ACHN (cell line): ENCODE data around the gene A3GALT2.

Experiments used
- DNase-seq: peaks from one replicate; pipeline ENCODE4 v3.0.0-alpha.2; 2015
- in situ Hi-C: cut with HindIII; loops from 2 replicates; pipeline ENCODE4 v1.10.0; 2017; ENCODE audit warnings: low sequenced_read_pairs, low pct_ligation_motif_present, low pct_unique_long_range_greater_than_20kb

A3GALT2 gene

DNA sequence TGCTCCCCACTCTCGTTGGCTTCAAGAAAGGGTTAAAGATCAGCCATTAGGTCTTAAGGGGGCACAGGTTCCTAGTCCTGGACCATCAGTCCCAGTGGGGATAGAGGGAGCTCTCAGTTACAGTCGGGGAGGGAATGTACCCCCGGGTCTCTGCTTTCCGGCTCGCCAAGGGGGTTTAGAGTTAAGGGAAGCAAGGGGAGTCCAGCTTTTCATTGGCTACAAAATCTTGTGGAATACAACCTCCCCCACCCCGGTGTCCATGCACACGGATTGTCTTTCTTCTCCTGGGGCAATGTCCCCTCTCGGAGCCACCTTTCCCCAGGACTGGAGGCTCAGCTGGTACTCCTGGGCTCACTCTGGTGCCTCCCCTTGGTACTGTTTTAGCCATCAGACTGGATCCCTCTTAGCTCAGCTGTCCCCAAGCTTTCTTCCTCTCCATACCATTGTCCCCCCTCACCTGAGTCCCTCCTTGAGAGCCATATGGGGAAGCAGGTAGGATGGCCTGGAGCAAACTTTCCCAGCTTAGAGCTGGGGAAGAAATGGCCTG is at the start of gene A3GALT2:
Gene A3GALT2, minus strand, starts transcription at position 480 of the 547 bp plus-strand sequence. Its CDS starts 0 bp downstream, at position 480.
- in situ Hi-C loops = no loop called here

DNA sequence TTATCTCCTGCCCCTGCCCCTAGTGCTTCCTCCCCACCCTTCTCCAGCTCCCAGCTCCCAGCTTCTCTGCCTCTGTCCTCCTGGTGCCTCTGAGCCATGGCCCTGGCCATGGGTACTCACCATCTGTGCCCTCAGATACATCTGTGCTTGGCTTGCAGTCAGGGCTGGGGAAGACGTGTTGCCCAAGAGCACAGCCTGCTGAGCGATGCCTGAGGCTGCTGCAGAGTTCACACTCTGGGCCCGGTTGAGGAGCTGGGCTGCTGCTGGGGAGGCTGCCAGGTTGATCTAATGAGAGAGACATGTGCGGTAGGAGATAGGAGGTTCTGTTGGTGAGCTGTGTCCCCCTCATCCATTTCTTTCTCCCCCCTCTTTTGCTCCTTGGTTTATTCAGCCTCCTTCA is 49.4 kb upstream of the A3GALT2 start:
- DNase-seq = no peak
- in situ Hi-C loops = no loop called here

More for the DNA sequence above, at the start of gene A3GALT2:
- no peak for DNase-seq

DNA sequence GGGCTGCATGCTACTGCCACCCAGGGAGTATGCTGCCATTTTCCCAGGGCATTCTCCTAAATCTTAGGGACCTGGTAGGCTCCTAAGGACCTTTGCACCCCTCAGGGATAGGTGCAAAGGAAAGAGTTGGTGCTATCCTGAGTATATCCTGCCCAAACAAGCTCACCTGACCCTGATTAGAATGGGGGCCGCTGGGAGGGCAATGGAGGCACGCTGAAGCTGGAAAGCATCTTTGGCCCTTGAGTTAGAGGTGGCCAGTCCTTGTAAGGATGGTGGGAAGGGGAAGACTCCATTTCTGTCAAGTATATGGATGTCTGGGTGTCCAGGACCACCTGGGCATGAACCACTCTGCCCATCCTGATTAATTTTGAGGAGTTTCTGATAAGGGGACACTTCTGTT is 48.9 kb upstream of the A3GALT2 start:
- in situ Hi-C loops = no loop called here
- no peak for DNase-seq

DNA sequence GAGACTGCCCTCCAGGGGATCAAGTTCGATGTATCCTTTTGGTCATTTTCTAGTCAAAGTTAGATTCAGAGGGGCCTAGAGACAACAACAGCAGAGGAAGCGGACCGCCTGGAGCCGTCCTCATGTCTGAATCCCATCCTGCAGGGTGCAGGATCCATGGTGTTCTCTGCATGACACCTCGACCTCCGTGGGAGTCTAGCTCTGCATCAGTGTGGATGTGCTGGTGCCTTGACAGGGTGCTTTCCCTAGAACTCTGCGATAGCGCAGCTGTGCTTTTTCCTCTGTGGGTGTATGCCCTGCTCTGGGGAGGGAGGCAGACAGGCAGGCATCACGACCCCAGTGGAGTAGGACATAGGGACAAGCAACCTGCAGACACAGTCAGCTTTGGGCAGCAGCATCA is 48.2 kb upstream of the A3GALT2 start:
- in situ Hi-C loops = no loop called here
- no peak for DNase-seq

DNA sequence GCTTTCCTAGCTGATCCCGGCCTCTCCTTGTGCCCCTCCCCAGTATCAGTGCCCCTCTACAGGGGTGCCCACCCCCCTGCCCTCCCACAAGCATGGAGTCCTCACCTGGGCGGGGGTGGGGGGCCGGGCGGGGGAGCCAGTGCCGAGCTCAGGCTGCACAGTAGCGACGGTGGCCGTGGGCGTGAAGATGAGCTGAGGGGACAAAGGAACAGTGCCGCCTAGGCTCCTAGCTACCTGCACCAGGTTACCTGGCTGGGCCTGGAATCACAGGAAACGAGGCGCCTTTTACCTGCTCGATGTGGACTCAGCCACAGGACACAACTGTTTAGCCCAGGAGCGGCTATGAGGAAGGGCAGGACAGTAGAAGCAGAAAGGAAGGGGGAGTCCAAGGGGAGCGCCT is 47.5 kb upstream of the A3GALT2 start:
- no peak for DNase-seq
- in situ Hi-C loops = no loop called here

DNA sequence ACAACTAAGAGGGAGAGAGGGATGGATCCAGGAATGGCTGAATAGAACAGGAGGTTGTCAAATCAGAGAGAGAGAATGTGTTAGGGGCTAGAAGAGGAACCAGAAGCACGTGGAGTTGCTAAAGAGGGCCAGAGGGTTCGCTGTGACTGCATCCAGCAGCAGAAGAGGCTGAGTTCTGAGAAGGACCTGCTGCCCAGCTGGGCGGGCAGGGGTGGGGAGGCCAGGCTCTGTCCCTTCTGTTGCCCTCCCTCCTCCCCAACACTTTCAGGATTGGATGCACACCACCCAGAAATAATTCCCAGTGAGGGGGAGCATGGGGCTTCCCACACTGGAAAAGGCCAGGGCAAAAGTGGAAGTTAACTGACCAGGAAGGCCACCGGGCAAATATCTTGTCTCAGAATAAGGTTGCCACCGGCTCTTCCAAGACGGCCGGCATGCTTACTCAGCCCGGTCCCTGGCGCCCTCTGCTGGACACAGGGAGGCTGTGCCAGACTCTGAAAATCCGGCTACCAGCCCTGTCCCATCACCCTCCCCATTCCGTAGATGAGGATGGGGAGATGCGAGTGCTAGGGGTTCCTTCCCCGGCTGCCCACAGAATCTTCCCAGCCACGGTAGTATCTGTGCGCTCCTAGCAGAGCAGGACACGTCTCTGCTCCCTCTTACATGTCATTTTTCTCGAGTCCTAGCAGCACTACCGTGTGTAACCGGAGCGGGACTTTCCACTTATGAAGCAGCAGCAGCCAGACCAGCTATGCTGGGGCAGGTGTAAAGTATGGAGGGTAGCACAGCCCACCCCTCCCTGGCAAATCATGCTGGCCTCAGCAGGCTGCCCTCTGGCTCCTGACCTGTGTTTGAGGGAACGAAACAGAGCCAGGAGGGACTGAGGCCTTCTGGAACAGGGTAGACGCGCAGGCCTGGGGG is 46.8 kb upstream of the A3GALT2 start:
- peak; percentile 73 for DNase-seq
- in situ Hi-C loops = no loop called here

DNA sequence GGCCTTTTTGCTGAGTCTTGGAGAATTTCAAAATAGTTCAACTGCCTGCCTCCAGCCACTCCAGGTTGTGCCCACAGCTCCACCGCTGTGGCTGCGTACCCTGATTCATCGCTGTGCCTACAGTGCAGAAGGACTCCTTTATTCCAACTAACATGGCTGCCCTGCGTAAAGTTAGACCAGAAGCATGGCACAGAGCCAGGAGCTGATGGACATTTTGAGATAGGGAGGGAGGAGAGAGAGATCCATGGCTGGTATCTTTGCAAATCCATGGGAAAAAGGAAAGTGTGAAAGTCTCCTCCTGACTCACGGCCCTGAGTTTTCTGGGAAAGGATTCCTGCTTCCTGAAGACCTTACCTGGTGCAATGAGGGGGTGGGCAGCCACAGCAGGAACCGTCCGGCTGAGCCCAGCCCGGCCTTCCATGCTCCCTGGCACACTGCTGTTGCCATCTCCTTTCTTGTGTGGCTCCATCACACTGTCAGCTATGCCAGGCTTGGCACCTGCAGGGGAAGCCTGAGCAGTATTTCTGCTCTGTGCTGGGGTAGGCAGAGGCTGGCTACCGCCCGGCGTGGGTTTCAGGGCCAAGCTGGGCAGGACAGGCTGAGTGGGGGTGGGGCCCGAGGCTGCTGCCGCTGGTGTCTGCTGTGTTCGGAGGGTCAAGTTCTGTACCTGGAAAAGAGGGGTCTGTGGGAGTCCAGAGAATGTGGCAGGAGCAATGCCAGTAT is 46.0 kb upstream of the A3GALT2 start:
- in situ Hi-C loops = no loop called here
- DNase-seq = no peak

DNA sequence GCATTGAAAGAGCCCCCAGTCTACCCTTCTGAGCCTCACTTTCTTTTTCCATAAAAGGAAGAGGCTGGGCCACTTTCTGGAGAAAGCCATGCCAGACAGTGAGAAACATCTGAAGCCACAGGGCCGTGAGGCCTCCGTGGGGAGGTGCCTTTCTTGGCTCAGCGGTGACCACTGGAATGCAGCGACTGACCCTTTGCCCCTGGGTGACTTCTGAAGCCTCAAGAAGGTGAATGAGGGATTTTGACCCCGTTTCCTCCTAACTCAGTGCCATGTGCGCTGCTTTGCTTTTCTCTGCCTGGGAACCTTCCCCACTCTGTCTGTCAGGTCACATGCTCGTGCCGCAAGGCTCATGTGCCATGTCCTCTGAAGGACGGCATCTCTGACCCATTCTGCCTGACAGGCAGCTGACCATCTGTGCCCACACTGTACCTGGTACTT is 44.7 kb upstream of the A3GALT2 start:
- in situ Hi-C loops = no loop called here
- DNase-seq = no peak

DNA sequence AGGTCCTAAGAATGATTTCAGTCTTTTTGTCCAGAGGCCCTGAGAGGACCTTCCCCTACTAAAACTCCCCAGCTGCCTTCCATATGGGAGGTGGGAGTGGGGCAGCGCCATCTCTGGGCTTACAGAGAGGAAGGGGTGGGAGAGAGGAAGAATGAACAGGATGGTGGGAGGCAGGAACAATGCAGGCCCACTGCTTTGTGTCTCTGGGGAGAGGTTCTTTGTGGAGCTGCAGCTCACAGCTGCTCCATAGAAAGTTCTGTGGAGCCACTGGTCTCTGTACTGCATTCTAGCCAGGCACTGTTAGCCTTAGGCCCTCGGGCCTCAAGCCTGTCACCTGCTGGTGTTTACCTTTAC is 43.6 kb upstream of the A3GALT2 start:
- no peak for DNase-seq
- in situ Hi-C loops = no loop called here

DNA sequence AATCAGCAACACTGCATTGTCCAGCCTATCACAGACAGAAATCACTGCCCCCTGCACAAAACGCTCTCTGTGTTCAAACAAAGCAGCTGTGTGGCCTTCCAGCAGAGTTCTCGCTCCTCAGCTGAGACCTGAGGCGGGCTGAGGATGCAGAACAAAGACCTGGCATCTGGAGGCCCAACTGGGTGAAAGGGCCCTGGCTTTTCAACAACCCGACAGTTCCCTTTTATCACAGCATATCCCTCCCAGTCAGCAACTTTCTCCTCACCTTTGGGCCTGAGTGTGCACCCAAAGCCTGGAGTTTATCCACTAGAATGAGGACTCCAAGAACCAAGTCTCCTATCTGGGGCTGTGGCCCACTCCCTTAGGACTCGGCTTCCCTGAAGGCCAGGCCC is 42.6 kb upstream of the A3GALT2 start:
- in situ Hi-C loops = no loop called here
- no peak for DNase-seq

DNA sequence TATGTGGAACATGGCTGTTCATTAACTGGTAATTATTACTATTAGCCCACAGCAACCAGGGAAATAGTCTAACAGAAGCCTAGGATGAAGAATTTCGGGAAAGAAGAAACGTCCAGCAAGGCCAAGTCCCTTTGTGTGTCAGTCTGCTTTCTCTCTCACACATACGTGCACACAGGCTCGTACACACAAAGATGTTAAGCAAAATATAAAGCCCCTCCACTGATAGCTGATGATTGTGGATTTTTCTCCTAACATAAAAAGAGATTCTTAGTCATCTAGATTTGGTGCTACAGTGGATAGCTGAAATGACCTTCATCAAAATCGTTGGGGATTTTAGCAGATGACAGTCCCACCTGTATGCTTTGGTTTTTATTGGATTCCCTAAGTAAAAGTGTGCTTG is 42.1 kb upstream of the A3GALT2 start:
- no peak for DNase-seq
- in situ Hi-C loops = no loop called here

DNA sequence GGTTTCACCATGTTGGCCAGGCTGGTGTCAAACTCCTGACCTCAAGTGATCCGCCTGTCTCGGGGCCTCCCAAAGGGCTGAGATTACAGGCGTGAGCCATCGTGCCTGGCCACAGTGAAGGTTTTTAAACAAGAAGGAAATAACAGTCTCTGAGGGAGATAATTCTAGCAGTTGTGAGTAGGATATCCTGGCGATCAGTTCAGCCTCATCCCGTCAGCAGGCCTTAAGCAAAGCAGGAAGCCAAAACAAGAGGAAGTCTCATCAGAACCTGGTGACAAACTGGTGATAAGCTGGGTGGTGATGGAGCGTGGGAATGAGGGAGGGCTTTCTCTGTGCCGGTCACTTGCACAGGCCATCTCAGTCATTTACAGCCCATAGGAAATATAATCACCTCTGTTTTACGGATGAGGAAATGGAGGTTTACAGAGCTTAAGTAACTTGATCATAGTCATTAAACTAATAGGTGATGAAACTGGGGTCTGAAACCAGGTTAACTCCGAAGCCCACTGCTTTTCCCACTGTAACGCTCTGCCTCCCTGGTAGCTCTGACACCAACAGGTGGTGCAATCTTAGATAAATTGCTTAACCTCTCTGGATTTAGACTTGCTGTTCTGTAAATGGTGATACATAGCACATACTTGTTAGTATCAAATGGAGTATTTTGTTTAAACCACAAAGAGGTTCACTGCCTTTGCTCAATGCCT is 40.8 kb upstream of the A3GALT2 start:
- DNase-seq = no peak
- in situ Hi-C loops = no loop called here

DNA sequence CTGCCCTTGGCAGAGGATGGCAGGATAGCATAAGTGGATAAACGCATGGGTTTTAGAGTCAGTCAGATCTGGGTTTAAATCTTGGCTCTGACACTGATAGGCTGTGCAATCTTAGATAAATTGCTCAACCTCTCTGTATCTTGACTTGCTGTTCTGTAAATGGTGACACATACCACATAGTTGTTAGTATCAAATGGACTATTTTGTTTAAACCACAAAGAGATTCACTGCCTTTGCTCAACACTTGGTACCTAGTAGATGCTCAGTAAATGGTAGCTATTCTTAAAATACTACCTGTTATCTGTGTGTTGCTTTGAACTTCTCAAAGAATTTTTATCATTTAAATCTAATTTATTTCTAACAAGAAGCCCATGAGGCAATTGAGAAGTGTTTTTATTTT is 39.5 kb upstream of the A3GALT2 start:
- in situ Hi-C loops = no loop called here
- DNase-seq = no peak

DNA sequence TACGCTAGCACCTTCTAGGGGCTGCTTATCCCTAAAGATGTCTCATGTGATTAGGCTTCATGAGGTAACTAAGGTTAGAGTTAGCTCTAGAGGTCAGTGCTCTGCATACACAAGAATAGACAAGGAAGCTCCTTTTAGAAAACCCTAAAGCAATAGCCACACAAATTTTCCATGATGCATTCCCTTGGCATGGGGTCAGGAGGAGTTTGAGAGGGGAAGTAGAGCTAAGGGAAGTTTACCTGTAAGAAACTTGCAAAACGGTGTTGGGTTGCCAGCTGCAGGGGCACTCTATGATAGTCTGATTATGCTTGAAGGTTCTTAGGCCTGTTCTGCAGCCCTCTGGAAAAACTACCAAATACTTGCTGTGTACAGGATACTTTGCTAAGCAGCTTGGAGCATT is 39.0 kb upstream of the A3GALT2 start:
- no peak for DNase-seq
- in situ Hi-C loops = no loop called here

DNA sequence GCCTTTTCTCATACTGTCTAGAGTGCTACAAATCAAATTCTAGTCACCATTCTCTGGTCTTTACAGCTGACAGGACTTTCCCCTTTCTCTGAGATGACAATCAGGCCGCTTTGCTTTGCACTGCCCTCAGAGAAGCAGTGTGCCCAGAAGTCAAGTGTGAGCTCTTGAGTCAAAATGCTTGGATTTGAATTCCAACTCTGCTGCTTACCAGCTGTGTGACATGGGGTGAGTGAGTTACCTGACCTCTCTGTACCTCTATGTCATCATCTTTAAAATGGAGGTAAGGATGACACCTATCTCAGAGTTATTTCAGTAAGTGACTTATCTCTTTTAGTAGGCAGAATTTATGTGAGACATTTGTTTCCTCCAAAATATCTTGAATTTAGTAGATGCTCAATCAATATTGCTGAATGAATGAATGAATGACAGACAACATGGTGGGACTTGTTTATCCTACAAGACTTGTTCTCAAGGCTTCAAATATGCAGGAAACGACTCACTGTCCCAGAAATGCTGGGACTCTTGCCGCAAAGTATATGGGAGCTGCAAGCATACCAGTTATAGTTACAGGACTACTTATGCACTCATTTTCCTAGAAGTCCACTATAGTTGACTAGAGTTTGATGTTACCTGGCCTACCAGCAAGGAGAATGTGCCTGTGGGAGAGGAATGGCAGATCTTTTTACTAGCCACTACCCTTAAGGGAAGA is 38.1 kb upstream of the A3GALT2 start:
- DNase-seq = no peak
- in situ Hi-C loops = no loop called here

DNA sequence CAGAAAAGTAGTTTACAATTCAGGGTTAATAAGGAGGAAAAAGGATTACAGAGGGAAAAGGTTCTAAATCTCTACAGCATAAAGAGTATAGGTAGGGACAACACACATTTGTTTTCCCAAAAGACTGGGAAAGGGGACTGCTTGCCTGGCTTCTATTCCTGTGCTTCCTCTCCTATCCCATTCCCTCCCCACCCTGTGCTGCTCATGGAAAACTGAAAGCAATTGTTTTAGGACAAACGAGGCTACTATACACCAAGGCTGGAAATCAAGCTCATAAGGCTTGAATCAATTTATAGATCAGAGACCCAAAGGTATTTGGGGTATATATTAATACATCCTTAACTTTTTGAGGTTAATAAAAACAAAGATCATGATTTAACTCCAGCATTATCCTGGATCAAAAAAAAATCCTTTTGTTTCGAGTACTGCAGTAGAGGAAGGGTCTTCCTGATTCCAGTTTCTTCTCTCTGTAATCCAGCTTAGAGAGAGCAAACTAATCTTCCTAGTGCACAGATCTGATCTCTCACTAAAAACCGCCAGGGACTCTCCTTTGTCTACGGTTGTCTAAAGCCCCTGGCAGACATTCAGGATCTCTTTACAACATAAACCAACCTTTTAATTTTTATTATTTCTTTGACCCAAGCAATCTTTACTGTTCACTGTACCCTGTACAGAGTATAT is 37.4 kb upstream of the A3GALT2 start:
- DNase-seq = no peak

DNA sequence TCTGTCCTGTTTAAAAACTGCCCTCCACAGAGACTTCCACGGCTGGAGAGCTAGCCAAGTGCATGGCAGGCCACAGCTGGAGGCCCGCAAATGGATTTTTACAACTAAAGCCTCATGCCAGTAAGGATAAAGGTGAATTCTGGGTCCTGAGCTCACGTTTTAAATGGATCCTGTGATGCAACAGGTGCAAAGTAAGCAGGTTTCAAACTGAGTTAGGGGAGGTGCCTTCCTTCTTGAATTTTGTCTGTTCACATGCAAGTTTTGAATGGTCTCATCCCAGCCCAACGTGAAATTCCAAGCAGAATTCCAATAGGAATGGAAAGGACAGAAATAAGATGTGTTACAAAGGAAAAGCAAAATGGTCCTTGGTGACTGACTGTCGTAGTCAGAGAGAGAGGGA is 36.2 kb upstream of the A3GALT2 start:
- in situ Hi-C loops = no loop called here
- DNase-seq = no peak

More for the DNA sequence above, 37.4 kb upstream of the A3GALT2 start:
- in situ Hi-C loops = no loop called here

DNA sequence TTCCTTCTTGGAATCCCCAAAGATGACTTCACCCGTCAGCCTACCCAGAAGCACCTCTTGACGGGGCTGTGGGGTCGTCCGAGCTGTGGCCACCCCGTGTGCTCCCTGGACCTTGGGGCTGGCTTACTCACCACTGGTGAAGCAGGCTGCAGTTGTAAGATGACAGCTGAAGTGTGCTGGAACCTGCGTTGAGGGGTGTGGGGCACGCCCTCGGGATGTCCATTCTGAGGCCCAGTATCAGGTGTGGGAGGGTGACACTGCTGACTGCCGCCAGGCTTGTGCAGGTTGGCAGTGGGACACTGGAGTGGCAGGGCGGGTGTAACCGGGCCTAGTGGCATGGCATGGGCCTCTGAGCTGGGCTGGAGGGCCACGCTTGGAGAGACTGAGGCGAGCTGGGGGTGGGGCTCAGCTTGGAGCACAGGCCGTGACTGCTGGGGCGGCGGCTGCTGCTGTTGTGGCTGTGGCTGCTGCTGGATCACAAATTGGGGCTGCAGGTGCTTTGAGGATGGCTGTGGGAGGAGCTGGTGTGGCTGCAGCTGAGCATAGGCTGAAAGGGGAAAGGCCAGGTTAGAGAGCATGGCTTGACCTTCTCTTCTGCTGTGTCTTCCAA is 33.9 kb upstream of the A3GALT2 start:
- DNase-seq = no peak
- in situ Hi-C loops = no loop called here
